ENCODE data around the gene PXDN.
"Not testable (repeated sequence)": the region's sequence is repeated elsewhere in the genome, so short reads cannot be mapped to it uniquely, and the experiment has no call there.

Gene PXDN

GRCh38 chr2:1775511-1776035 is 31.3 kb upstream of the PXDN start:
- DNase-seq, result no peak

- no peak for DNase-seq
Measured at GRCh38 chr2:1774929-1775328, 30.6 kb upstream of the PXDN start.

- no peak for DNase-seq
Measured at GRCh38 chr2:1773883-1774282, 29.6 kb upstream of the PXDN start.

DNA sequence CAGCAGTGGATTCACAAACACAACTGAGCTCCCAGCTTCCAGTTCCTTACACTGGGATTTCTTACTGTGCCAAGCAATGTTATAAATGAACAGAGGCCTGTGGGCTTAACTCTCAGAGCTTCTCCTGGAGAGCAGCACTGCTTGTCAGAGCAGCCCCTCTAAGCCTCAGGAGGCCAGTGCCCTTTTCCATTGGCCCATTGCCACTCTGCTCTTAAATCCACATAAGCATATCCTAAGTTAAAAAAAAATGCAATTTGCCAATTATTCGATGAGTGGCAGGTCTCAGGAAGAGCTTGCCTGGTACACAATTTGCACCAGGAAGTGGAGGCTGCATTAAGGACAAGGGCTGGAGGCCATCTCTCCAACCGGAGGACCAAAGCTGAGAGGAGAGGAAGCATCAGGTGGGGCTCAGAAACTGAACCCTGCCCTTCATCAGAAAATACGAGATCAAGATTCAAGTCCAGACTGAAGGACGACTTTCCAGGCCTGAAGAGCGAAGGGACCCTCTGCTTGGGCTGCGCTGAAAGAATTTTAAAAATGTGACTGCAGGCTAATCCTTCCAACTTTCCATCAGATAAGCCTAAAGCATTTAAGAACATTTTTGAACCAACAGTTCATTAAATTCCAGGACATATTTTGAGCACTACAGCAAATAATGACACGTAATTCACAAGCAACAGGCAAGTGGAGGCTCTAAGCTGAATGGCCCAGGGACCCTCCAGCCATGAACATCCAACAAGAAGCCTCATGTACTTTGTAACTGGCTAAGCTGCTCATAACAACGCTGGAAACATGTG is 28.4 kb upstream of the PXDN start:
- no peak for DNase-seq

DNA sequence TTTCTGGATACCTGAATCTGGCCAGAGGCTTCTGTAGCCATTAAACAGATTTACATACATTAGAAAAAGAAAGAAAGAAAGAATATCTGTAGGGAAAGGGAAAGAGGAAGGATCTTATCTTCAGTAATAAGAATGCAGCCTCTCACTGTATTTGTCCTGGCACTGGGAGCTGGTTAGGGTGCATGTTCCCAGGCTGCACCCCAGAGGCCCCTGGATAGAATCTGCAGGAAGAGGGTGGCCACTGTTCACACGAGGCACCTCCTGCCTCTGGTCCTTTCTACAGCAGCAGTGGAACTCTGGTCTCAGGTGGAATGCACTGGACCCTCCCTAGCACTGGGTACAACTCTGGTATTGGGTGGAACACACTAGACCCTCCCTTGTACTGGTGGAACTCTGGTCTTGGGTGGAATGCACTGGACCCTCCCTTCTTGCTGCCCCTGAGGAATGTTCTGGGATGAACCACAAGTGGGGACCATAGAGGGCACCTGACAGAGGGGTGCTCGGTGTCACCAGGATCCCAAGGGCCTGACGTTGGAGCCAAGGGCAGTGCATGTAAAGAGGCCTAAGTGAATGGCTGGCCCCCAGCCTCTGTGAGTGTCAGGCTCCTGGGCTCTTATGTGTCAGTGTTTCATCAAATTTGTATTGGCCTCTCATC is 27.4 kb upstream of the PXDN start:
- DNase-seq, result no peak

DNA sequence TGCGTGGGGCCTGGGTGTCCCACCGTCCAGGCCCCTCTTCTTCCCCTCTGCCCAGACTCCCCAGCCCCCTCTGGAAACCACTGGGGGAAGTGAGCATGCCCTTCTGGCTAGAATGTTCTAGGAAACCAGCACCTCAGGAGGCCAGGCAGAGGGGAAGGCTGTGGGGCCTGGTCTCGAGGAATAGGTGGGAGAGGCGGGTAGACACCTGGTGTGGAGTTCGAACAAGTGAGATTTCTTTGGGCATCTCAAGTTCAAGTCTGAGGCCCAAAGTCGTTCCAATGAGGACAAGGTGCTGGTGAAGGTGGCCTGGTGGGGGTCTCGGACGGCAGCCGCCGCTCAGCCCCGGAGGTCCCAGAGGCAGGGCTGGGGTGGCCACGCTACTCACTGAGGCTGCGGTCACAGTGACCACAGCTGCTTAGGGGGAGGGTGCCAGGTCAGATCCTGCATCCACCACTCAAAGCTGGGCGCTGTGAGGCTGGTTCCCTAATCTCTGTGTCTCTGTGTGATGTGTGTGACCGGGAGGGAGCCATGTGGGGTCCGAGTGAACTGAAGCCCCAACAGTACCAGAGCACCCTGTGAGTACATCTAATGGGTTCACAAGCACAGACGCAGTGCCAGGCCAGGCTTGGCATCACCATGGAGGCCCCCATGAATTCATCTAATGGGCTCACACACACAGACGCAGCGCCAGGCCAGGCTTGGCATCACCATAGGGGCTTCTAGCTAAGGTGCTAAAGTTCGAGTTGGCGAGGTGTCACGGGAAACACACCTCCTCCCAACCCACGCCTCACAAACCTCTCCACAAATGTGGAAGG is 26.5 kb upstream of the PXDN start:
- DNase-seq, result no peak

- peak; percentile 21 for DNase-seq
Measured at GRCh38 chr2:1769703-1770422, 25.5 kb upstream of the PXDN start.

- DNase-seq, result no peak
Measured at GRCh38 chr2:1767939-1768691, 23.8 kb upstream of the PXDN start.

GRCh38 chr2:1766851-1767811 is 22.8 kb upstream of the PXDN start:
- no peak for DNase-seq

DNA sequence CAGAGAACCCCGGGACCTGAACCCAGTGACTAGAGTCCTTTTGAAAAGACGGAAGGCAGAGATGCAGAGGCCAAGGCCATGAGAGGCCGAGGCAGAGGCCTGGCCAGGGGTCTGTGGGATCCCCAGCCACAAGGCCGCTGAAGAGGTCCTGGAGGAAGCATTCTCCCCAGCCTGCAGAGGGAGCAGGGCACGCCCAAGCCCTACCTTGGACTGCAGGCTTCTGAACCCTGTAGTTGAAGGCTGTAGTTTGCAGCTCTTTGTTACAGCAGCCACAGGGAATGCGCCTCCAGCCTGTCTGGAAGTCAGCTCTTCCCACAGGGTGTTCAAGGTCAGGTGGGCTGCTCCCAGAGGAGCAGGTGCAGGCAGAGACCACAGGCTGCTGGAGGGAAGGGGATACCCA is 22.1 kb upstream of the PXDN start:
- no peak for DNase-seq

DNA sequence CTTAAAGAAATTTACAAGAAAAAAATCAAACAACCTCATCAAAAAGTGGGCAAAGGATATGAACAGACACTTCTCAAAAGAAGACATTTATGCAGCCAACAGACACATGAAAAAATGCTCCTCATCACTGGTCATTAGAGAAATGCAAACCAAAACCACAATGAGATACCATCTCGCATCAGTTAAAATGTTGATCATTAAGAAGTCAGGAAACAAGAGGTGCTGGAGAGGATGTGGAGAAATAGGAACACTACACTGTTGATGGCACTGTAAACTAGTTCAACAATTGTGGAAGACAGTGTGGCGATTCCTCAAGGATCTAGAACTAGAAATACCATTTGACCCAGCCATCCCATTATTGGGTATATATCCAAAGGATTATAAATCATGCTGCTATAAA is 20.9 kb upstream of the PXDN start:
- DNase-seq, result not testable (repeated sequence)

- DNase-seq, result no peak
Measured at GRCh38 chr2:1759611-1759930, 15.3 kb upstream of the PXDN start.

GRCh38 chr2:1758774-1759610 is 14.7 kb upstream of the PXDN start:
- no peak for DNase-seq

GRCh38 chr2:1758171-1758570 is 13.9 kb upstream of the PXDN start:
- no peak for DNase-seq

- no peak for DNase-seq
Measured at GRCh38 chr2:1757567-1757966, 13.3 kb upstream of the PXDN start.

DNA sequence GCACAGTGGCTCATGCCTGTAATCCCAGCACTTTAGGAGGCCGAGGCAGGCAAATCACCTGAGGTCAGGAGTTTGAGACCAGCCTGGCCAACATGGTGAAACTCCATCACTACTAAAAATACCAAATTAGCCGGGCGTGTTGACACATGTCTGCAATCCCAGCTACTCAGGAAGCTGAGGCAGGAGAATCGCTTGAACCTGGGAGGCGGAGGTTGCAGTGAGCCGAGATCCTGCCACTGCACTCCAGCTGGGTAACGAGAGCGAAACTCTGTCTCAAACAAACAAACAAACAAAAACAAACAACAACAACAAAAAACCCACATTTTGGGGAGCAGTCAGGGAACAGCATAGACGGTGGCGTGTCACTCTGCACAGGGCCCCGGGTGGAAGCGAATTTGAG is 12.8 kb upstream of the PXDN start:
- DNase-seq, result not testable (repeated sequence)

- DNase-seq, result no peak
Measured at GRCh38 chr2:1756456-1756855, 12.1 kb upstream of the PXDN start.

DNA sequence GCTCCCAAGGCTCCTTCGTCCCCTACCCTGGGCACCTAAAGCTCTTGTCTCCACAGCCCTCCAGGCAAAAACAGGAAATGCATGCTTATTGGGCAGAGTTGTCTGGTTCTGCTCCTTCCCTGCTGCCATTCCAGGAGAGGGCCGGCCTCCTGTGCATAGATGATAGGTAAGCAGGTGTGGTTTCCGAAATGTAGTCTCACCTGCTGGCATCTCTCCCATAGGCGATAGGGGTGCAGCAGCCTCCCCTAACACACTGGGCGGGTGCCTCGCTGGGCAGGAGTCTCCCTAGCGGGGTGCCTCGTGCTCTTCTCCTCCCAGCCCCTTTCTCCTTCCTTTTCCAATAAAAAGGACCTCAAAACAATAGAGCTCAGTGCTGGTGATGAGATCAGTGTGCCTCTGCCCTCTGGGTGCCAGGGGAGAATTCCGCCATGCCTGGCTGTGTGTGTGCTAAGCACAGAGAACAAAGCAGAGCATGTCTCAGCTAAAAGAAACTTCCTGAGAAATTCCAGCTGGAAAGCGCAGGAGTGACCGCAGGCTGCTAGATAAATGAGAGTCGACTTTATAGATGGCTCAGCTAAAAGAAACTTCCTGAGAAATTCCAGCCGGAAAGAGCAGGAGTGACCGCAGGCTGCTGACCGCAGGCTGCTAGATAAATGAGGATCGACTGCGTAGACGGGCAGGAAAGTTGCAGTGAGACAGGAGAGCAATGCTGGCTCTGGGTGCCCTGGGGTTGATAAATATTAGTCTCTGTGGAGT is 11.3 kb upstream of the PXDN start:
- DNase-seq, result no peak

- DNase-seq, result no peak
Measured at GRCh38 chr2:1754461-1755170, 10.3 kb upstream of the PXDN start.

All from suppressor macrophage treated with lipopolysaccharide for 4 hours (primary cell).